HEK293T (cell line): ENCODE measurements around the gene AOPEP.
A peak's percentile ranks its signal among the peaks of the same experiment; 100 is the strongest.

Experiments used
- CTCF ChIA-PET: fragments of 350-600 bp; formaldehyde crosslinking; extraction: SDS; loops from one replicate; lab custom pipeline; 2021; ENCODE audit warnings: antibody characterized with exemption, inconsistent platforms; lab: Yijun Ruan, JAX
- POLR2A ChIA-PET: fragments of 350-600 bp; formaldehyde crosslinking; extraction: SDS; loops from one replicate; lab custom pipeline; 2020; ENCODE audit warnings: antibody characterized with exemption, inconsistent platforms; lab: Yijun Ruan, JAX
- DNase-seq: peaks from one replicate; pipeline ENCODE4 v3.0.0; 2012; ENCODE audit warnings: mixed read lengths; ENCODE audit errors: extremely low spot score
- ARNT ChIP-seq: fragments of 450-650 bp; IDR thresholded peaks from 2 replicates; pipeline ENCODE4 v1.6.1; 2017; ENCODE audit warnings: mild to moderate bottlenecking
- BHLHE40 ChIP-seq: fragments of 450-650 bp; IDR thresholded peaks from 2 replicates; pipeline ENCODE4 v1.6.1; 2016; ENCODE audit warnings: mild to moderate bottlenecking, moderate library complexity, borderline replicate concordance
- CTBP1 ChIP-seq: fragments of 450-650 bp; IDR thresholded peaks from 2 replicates; pipeline ENCODE4 v1.6.1; 2016; ENCODE audit warnings: borderline replicate concordance
- ELF4 ChIP-seq: fragments of 450-650 bp; IDR thresholded peaks from 2 replicates; pipeline ENCODE4 v1.6.1; 2017; ENCODE audit warnings: antibody characterized with exemption
- FOXA1 ChIP-seq: fragments of 450-650 bp; IDR thresholded peaks from 2 replicates; pipeline ENCODE4 v1.6.1; 2016; ENCODE audit warnings: mild to moderate bottlenecking
- FOXK2 ChIP-seq: fragments of 450-650 bp; IDR thresholded peaks from 2 replicates; pipeline ENCODE4 v1.6.1; 2016; ENCODE audit warnings: mild to moderate bottlenecking
- FOXM1 ChIP-seq: fragments of 450-650 bp; IDR thresholded peaks from 2 replicates; pipeline ENCODE4 v1.6.1; 2017; ENCODE audit warnings: mild to moderate bottlenecking, borderline replicate concordance
- HDGF ChIP-seq: fragments of 450-650 bp; IDR thresholded peaks from 2 replicates; pipeline ENCODE4 v1.6.1; 2017; ENCODE audit warnings: antibody characterized with exemption, borderline replicate concordance
- L3MBTL2 ChIP-seq: fragments of 450-650 bp; conservative IDR thresholded peaks from 2 replicates; pipeline ENCODE4 v1.6.1; 2016; ENCODE audit warnings: mild to moderate bottlenecking
- LEF1 ChIP-seq: fragments of 450-650 bp; IDR thresholded peaks from 2 replicates; pipeline ENCODE4 v1.6.1; 2017; ENCODE audit warnings: mild to moderate bottlenecking, borderline replicate concordance
- NFRKB ChIP-seq: fragments of 450-650 bp; IDR thresholded peaks from 2 replicates; pipeline ENCODE4 v1.6.1; 2016; ENCODE audit warnings: mild to moderate bottlenecking, moderate library complexity
- SP1 ChIP-seq: fragments of 450-650 bp; IDR thresholded peaks from 2 replicates; pipeline ENCODE4 v1.6.1; 2017
- SUZ12 ChIP-seq: fragments of 450-650 bp; IDR thresholded peaks from 2 replicates; pipeline ENCODE4 v1.6.1; 2016; ENCODE audit warnings: mild to moderate bottlenecking
- TARDBP ChIP-seq: fragments of 450-650 bp; IDR thresholded peaks from 2 replicates; pipeline ENCODE4 v1.6.1; 2016
- ZNF384 ChIP-seq: fragments of 450-650 bp; IDR thresholded peaks from 2 replicates; pipeline ENCODE4 v1.6.1; 2016
- TF ChIP-seq, protein P1 (sequence below): fragments of 450-650 bp; IDR thresholded peaks from 2 replicates; pipeline ENCODE4 v1.6.1; 2016

The AOPEP gene

DNA sequence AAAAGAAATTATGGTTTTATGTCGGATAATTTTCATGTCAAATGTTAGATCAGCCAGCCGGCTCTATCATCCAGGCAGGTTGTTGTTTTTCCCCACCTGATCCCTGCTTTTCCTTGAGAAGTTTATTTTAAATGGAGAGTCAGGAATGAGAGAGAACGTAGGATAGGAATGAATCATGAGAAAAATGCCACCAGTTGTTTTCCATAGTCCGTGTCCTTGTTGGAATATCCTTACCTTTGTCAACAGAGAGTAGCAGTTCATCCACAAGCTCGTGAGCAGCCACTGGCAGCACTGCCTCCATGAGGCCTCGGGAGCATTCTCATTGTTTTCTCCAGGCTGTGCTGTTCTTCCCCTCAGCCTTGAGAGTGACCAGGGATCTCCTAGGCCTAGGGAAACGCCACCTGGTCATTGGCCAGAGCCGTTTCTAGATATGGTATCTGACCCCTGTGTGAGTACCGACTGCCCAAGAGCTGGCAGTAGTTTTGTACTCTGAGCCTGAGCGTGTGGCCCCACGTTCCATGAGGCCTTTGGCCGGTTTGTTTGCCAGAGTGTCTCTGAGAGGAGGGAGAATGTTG, 297.7 kb downstream of the AOPEP start:
- no peak for TF ChIP-seq FOXM1
- DNase-seq, result no peak
- ChIA-PET POLR2A (no interaction called here), CTCF (interaction anchor here (1.4 kb wide), 1 partner anchor 103 kb away, joined by 4 read pairs; no protein-coding TSS in a partner anchor)

DNA sequence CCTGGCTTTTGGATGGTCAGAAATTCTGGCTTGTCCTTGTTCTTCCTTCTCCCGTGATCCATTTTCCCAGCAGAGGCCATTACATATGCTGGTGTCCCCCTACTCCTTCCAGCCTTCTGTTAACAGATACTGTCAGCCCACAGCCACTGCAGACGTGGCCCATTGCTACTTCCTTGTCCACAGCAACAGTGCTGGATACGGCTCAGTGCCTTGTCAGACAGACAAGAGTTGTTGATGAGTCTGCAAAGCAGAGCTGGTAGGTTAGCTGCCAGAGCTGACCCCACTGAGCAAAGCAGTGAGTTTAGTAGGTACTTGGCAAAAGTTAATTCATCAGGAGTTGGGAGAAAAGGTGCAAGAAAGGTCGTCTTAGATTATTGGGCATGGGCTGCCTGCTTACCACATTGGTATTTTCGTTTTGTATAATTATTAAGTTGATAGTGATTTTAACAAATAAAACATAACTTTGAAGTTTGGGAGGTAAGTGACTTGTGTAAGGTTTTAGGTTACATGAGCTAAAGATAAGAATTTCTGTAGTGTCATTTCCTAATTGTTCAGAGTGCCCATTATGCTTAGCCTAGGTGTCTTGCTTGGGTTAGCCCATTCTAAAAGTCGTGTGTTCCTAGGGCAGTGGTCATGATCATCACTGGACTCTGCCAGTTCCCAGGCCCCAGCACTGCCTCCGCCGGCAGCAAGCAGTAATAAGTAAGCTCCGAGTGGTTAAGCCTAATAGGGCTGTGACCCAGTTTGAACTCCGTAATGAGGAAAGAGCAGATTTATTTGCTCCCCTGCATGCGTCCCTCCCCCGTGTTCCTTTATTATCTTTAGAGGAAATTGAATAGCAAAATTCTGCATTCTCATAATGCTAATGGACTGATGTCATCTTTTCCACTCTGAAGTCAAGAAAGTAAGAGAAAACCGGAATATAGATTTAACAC, 299.0 kb downstream of the AOPEP start:
- TF ChIP-seq CTBP1 (peak; percentile 59; the same call in 1 of the 2 replicates), ZNF384 (no peak)
- DNase-seq, result peak; percentile 63
- ChIA-PET CTCF (interaction anchor here (0.7 to 1.6 kb wide), 3 partner anchors 18 to 76 kb away, joined by 3 to 7 read pairs (median 4); no protein-coding TSS in a partner anchor), POLR2A (no interaction called here)

DNA sequence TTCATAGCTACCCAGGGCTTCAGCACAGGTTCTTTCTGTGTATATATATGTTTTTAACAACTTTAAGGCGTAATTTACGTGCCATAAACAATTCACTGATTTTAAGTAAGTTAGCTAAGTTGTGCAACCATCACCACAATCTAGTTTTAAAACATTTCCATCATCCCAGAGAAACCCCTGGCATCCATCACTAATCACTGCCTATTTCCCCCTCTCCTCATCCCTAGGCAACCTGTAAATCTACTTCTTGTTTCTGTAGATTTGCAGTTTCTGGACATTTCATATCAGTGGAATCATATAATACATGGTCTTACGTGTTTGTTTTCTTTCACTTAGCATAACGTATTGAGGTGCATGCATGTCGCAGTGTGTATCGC, 299.6 kb downstream of the AOPEP start:
- POLR2A ChIA-PET, result no interaction called here
- CTCF ChIA-PET, result interaction anchor here (0.8 to 1.6 kb wide), 2 partner anchors 19 to 23 kb away, joined by 4 to 7 read pairs; no protein-coding TSS in a partner anchor

DNA sequence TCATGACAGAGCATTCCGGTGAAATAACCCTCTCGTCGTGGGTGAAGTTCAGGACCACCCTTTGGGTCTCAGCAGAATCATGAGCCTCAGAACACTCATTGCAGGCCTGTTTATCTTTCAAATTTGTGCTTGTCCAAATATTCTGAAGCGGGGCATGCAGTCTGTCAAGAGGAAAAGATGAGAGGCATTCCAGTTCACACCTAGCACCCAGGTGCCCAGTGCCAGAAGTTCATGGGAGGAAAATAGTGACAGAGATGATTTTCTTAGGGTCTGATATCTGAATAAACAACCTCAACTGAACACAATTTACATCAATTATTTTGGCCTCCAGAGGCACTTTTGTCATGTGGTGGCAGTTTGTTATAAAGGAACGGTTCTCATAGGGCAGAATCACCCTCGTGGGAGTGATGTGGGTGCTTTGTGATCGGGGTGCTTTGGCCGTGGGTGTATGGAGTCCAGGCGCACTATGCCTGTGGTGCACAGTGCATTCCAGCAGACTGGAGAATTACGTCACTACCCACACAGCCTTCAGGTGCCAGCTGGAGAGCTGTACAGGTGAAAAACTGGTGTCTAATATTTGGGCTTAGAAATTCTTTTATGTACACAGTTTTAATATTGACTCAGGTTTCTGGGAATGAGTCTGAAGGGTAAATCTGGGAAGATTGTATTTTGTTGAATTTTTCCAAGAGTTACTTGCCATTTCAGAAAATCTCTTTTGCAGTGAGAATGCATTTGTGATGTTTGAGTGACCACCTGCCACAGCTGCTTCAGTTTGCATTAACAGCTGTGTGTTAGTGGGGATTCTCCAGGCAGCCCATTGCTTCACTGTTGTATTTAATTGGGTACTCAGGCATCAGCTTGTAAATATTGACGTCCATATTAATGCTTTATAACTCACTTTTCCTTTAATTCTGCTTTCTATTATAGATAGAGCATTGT, 301.7 kb downstream of the AOPEP start:
- ChIA-PET POLR2A (no interaction called here), CTCF (no interaction called here)
- no peak for TF ChIP-seq L3MBTL2
- TF ChIP-seq FOXA1, result no peak
- TF ChIP-seq NFRKB, result no peak
- TF ChIP-seq HDGF, result no peak
- TF ChIP-seq FOXM1, result no peak
- no peak for TF ChIP-seq BHLHE40
- TF ChIP-seq, protein P1, sequence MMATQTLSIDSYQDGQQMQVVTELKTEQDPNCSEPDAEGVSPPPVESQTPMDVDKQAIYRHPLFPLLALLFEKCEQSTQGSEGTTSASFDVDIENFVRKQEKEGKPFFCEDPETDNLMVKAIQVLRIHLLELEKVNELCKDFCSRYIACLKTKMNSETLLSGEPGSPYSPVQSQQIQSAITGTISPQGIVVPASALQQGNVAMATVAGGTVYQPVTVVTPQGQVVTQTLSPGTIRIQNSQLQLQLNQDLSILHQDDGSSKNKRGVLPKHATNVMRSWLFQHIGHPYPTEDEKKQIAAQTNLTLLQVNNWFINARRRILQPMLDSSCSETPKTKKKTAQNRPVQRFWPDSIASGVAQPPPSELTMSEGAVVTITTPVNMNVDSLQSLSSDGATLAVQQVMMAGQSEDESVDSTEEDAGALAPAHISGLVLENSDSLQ, result no peak
- no peak for TF ChIP-seq CTBP1
- TF ChIP-seq FOXK2, result no peak
- TF ChIP-seq TARDBP, result no peak
- no peak for TF ChIP-seq LEF1
- no peak for TF ChIP-seq ARNT
- no peak for TF ChIP-seq SUZ12
- TF ChIP-seq ZNF384, result no peak
- no peak for DNase-seq

More for the DNA sequence above, 299.6 kb downstream of the AOPEP start:
- TF ChIP-seq LEF1 (no peak), HDGF (no peak), L3MBTL2 (no peak), FOXM1 (no peak), FOXK2 (no peak), SUZ12 (no peak), SP1 (no peak), NFRKB (no peak), ARNT (no peak), FOXA1 (no peak), CTBP1 (no peak), BHLHE40 (no peak), TARDBP (no peak), ZNF384 (no peak), ELF4 (no peak)
- TF ChIP-seq, protein P1, result no peak
- no peak for DNase-seq

DNA sequence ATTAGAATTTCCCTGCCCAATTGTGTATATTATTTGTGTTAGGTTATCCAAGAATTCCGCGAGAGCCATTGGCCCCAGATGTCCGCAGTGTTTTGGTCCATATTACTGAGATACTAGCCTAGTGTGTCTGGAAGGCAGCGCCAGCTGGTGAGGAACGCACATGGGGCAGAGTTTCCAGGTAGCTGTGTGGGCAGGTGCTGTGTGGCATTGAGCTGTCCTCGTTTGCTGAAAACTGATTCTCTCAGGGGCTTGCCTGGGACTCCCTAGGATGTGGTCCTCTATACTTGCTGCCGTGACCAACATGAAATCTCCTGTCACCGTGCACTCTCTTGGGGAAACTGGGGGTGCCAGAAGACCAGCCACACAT, 302.3 kb downstream of the AOPEP start:
- POLR2A ChIA-PET, result no interaction called here
- TF ChIP-seq SP1, result no peak
- TF ChIP-seq ELF4, result no peak
- TF ChIP-seq LEF1, result no peak
- no peak for TF ChIP-seq BHLHE40
- TF ChIP-seq L3MBTL2, result no peak
- no peak for TF ChIP-seq CTBP1
- no peak for TF ChIP-seq HDGF
- no peak for TF ChIP-seq FOXA1
- TF ChIP-seq FOXM1, result no peak
- no peak for TF ChIP-seq SUZ12
- TF ChIP-seq ARNT, result no peak
- TF ChIP-seq, protein P1, result no peak
- CTCF ChIA-PET, result no interaction called here
- no peak for DNase-seq
